Astrocyte (in vitro differentiated cells and primary cell): ENCODE results near the gene ACTL6A. TPM values are rescaled to one million over a fixed set of nuclear protein-coding genes. Genes with fewer than 3 reads are reported as not detected.
A peak's percentile ranks its signal among the peaks of the same experiment; 100 is the strongest.

Experiments
- DNase-seq: peaks from one replicate; pipeline ENCODE4 v3.0.0-alpha.2; 2010; ENCODE audit warnings: low read depth
- FAIRE-seq: peaks from 2 replicates; lab custom pipeline; 2011; peaks lifted over from hg19 to GRCh38; lab: Jason Lieb, UNC
- H2AFZ ChIP-seq: 2 replicates; pipeline ENCODE4 v1.6.0; 2012; ENCODE audit warnings: low read depth, low read length, inconsistent platforms
- H3K27ac ChIP-seq: 2 replicates; pipeline ENCODE4 v1.5.1; 2011; ENCODE audit warnings: low read depth, low read length, inconsistent platforms
- H3K27me3 ChIP-seq: 2 replicates; pipeline ENCODE4 v1.6.0; 2011; ENCODE audit warnings: low read length, inconsistent platforms; ENCODE audit not compliant: insufficient read depth
- H3K36me3 ChIP-seq: 2 replicates; pipeline ENCODE4 v1.5.1; 2011; ENCODE audit warnings: low read length, inconsistent platforms; ENCODE audit not compliant: insufficient read depth
- H3K4me1 ChIP-seq: 2 replicates; pipeline ENCODE4 v1.5.1; 2011; ENCODE audit warnings: low read length, inconsistent platforms; ENCODE audit not compliant: insufficient read depth
- H3K4me2 ChIP-seq: 2 replicates; pipeline ENCODE4 v1.6.0; 2012; ENCODE audit warnings: low read length, inconsistent platforms
- H3K4me3 ChIP-seq: 2 replicates; pipeline ENCODE4 v1.5.1; 2011; ENCODE audit warnings: low read depth, mild to moderate bottlenecking, low read length, inconsistent platforms; ENCODE audit not compliant: insufficient read depth
- H3K79me2 ChIP-seq: 2 replicates; pipeline ENCODE4 v1.6.0; 2012; ENCODE audit warnings: mild to moderate bottlenecking, low read length, inconsistent platforms; ENCODE audit not compliant: insufficient read depth
- H3K9ac ChIP-seq: 2 replicates; pipeline ENCODE4 v1.6.0; 2012; ENCODE audit warnings: mild to moderate bottlenecking, low read length, inconsistent platforms
- H3K9me3 ChIP-seq: 2 replicates; pipeline ENCODE4 v1.5.1; 2012; ENCODE audit warnings: low read depth, mild to moderate bottlenecking, low read length, inconsistent platforms; ENCODE audit not compliant: insufficient read depth
- H4K20me1 ChIP-seq: 2 replicates; pipeline ENCODE4 v1.6.0; 2012; ENCODE audit warnings: low read length, inconsistent platforms; ENCODE audit not compliant: insufficient read depth
- H3K27ac Mint-ChIP-seq: one replicate; pipeline ENCODE4 v1.8.0; 2021; ENCODE audit warnings: mild to moderate bottlenecking, mixed read lengths; ENCODE audit not compliant: unreplicated experiment
- H3K27me3 Mint-ChIP-seq: one replicate; pipeline ENCODE4 v1.8.0; 2021; ENCODE audit warnings: low read depth, mixed read lengths; ENCODE audit not compliant: unreplicated experiment
- H3K36me3 Mint-ChIP-seq: one replicate; pipeline ENCODE4 v1.8.0; 2021; ENCODE audit warnings: low read depth, mixed read lengths; ENCODE audit not compliant: unreplicated experiment
- H3K4me1 Mint-ChIP-seq: one replicate; pipeline ENCODE4 v1.8.0; 2021; ENCODE audit warnings: low read depth, mixed read lengths; ENCODE audit not compliant: unreplicated experiment
- H3K4me3 Mint-ChIP-seq: one replicate; pipeline ENCODE4 v1.8.0; 2021; ENCODE audit warnings: mild to moderate bottlenecking, moderate library complexity, mixed read lengths; ENCODE audit not compliant: unreplicated experiment
- H3K9me3 Mint-ChIP-seq: one replicate; pipeline ENCODE4 v1.8.0; 2021; ENCODE audit warnings: mild to moderate bottlenecking, mixed read lengths; ENCODE audit not compliant: unreplicated experiment
- EZH2 ChIP-seq: IDR thresholded peaks from 2 replicates; pipeline ENCODE4 v1.6.1; 2012; ENCODE audit warnings: mild to moderate bottlenecking, low read length, inconsistent platforms; ENCODE audit not compliant: insufficient read depth
- total RNA-seq: library from RNA; stranded (reverse); gene quantifications from 2 replicates; pipeline ENCODE4 v1.2.1, GENCODE V29; 2021
- TF ChIP-seq, protein P1 (sequence below): IDR thresholded peaks from 2 replicates; pipeline ENCODE4 v1.5.1; 2011; ENCODE audit warnings: low read depth, mild to moderate bottlenecking, inconsistent platforms, low read length, moderate library complexity; ENCODE audit not compliant: insufficient read depth

Gene ACTL6A
- total RNA-seq, 1 donor from 2014 or later = 47.0 TPM

DNA sequence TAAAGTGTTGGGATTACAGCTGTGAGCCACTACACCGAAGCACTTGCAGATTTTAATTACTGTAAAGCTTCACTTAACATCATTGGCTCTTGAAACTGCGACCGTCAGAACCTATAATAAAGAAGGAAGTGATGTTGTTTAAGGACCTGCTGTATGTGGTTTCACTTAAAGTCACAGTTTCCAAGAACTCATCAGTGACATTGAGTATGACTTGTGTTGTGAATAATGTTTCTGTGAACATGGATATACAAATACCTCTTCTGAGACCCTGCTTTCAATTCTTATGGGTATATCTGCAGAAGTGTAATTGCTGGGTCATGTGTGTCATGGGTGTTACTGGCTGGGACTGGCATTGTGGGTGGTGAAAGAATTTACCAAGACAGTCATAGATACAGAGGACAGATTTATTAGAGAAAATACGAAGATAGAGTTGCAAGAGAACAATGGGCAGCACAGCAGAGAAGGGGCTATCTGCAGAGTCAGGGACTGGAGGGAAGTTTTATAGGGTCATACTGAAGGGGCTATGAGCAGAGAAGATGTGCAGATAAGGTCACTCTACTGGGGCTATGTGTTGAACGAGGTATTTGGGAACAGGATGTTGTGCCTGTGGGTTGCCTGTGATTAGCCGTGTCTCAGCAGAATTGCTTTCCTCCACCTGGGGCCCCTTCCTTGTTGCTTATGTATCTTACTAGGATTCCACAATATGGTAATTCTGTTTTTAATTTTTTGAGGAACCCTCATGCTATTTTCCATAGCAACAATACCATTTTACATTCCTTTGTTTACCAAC, 46.4 kb downstream of the ACTL6A start:
- no peaks in the 10 kb centered on the region for H3K27me3 Mint-ChIP-seq
- peaks cover 9% of the 10 kb centered on the region for H3K4me1 ChIP-seq
- no peaks in the 10 kb centered on the region for H3K9me3 Mint-ChIP-seq
- no peak overlapping the region for H3K27ac ChIP-seq
- H3K36me3 ChIP-seq = no peaks in the 10 kb centered on the region
- H3K27me3 ChIP-seq = no peaks in the 10 kb centered on the region
- H3K4me3 ChIP-seq = no peak overlapping the region
- H3K27ac Mint-ChIP-seq = no peak overlapping the region
- FAIRE-seq (no peak), DNase-seq (no peak)
- TF ChIP-seq EZH2 = no peak
- TF ChIP-seq, protein P1, sequence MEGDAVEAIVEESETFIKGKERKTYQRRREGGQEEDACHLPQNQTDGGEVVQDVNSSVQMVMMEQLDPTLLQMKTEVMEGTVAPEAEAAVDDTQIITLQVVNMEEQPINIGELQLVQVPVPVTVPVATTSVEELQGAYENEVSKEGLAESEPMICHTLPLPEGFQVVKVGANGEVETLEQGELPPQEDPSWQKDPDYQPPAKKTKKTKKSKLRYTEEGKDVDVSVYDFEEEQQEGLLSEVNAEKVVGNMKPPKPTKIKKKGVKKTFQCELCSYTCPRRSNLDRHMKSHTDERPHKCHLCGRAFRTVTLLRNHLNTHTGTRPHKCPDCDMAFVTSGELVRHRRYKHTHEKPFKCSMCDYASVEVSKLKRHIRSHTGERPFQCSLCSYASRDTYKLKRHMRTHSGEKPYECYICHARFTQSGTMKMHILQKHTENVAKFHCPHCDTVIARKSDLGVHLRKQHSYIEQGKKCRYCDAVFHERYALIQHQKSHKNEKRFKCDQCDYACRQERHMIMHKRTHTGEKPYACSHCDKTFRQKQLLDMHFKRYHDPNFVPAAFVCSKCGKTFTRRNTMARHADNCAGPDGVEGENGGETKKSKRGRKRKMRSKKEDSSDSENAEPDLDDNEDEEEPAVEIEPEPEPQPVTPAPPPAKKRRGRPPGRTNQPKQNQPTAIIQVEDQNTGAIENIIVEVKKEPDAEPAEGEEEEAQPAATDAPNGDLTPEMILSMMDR = no peak
- H3K36me3 Mint-ChIP-seq = no peaks in the 10 kb centered on the region
- no peak overlapping the region for H2AFZ ChIP-seq
- H3K4me2 ChIP-seq = no peak overlapping the region
- no peaks in the 10 kb centered on the region for H3K9me3 ChIP-seq
- H3K4me1 Mint-ChIP-seq = peaks cover 8% of the 10 kb centered on the region
- H3K79me2 ChIP-seq = peaks cover 51% of the 10 kb centered on the region
- H3K9ac ChIP-seq = no peak overlapping the region
- no peaks in the 10 kb centered on the region for H4K20me1 ChIP-seq
- no peak overlapping the region for H3K4me3 Mint-ChIP-seq

DNA sequence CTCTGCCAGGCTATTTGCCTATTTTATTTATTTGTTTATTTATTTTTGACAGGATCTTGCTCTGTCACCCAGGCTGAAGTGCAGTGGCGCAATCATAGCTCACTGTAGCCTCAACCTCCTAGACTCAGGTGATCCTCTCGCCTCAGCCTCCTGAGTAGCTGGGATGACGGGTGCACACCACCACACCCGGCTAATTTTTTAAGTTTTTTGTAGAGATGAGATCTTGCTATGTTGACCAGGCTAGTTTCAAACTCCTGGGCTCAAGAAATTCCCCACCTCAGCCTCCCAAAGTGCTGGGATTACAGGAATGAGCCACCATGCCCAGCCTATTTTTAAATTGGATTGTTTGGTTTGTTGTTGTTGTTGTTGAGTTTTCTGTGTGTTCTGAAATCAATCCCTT, 47.3 kb downstream of the ACTL6A start:
- DNase-seq = no peak
- H3K4me1 ChIP-seq = peaks cover 15% of the 10 kb centered on the region
- H3K4me3 ChIP-seq = no peak overlapping the region
- Mint-ChIP-seq H3K27me3 (no peaks in the 10 kb centered on the region), H3K9me3 (no peaks in the 10 kb centered on the region), H3K27ac (no peak overlapping the region), H3K4me1 (peaks cover 14% of the 10 kb centered on the region), H3K4me3 (no peak overlapping the region), H3K36me3 (no peaks in the 10 kb centered on the region)
- TF ChIP-seq EZH2 = no peak
- TF ChIP-seq, protein P1 = no peak
- no peak overlapping the region for H2AFZ ChIP-seq
- no peak overlapping the region for H3K4me2 ChIP-seq
- H3K27ac ChIP-seq = no peak overlapping the region
- no peak for FAIRE-seq
- H3K9ac ChIP-seq = no peak overlapping the region
- no peaks in the 10 kb centered on the region for H3K36me3 ChIP-seq
- H4K20me1 ChIP-seq = no peaks in the 10 kb centered on the region
- peaks cover 41% of the 10 kb centered on the region for H3K79me2 ChIP-seq
- H3K27me3 ChIP-seq = no peaks in the 10 kb centered on the region
- no peaks in the 10 kb centered on the region for H3K9me3 ChIP-seq

DNA sequence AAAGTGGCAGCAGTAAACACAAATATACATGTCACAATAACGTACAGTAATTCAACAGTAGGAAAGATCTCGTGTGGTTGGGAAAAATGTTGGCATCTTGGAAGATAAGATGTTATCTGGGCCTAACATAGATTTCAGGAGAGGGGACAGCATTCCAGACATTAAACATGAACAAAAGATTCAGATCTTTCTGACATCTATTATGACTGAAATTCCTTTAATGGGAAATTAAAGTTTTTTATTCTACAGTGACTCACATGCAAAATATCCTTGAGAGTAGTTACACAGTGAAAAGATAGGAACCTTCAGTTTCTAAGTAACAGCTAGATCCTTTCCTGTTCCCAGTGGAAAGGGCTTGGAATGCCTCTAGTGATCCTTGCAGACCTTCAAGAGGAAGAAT, 51.1 kb downstream of the ACTL6A start:
- Histone ChIP-seq H3K4me1 (peaks cover 14% of the 10 kb centered on the region), H3K36me3 (peaks cover 8% of the 10 kb centered on the region), H3K4me2 (peak overlapping the region; percentile 57), H3K4me3 (no peak overlapping the region), H3K9ac (peak overlapping the region; percentile 29), H3K27me3 (no peaks in the 10 kb centered on the region), H3K9me3 (no peaks in the 10 kb centered on the region), H3K79me2 (peaks cover 15% of the 10 kb centered on the region), H3K27ac (peak overlapping the region; percentile 48), H4K20me1 (no peaks in the 10 kb centered on the region), H2AFZ (no peak overlapping the region)
- peak; percentile 60 for DNase-seq
- TF ChIP-seq EZH2 = no peak
- TF ChIP-seq, protein P1 = no peak
- no peaks in the 10 kb centered on the region for H3K9me3 Mint-ChIP-seq
- peaks cover 2% of the 10 kb centered on the region for H3K36me3 Mint-ChIP-seq
- no peak overlapping the region for H3K4me3 Mint-ChIP-seq
- H3K4me1 Mint-ChIP-seq = peaks cover 16% of the 10 kb centered on the region
- FAIRE-seq = peak; percentile 71
- peak overlapping the region; percentile 23 for H3K27ac Mint-ChIP-seq
- no peaks in the 10 kb centered on the region for H3K27me3 Mint-ChIP-seq
